SK-N-SH (cell line): ENCODE results near the gene MAP3K3. TPM values are rescaled to one million over a fixed set of nuclear protein-coding genes. Genes with fewer than 3 reads are reported as not detected.
A peak's percentile ranks its signal among the peaks of the same experiment; 100 is the strongest.

Experiments used
- CTCF ChIA-PET: fragments of 300-600, 350-600 bp; formaldehyde crosslinking; extraction: SDS; loops from one replicate; lab custom pipeline; 2021; lab: Yijun Ruan, JAX
- POLR2A ChIA-PET: fragments of 350-600 bp; sonication (Branson Sonifier 250); formaldehyde crosslinking; extraction: SDS; loops from one replicate; lab custom pipeline; 2020; ENCODE audit warnings: antibody characterized with exemption, inconsistent platforms; lab: Yijun Ruan, JAX
- DNase-seq: peaks from one replicate; pipeline ENCODE4 v3.0.0; 2012
- H2AFZ ChIP-seq: fragments of 200-600 bp; sonication (generic); 2 replicates; pipeline ENCODE4 v1.8.1; 2016; ENCODE audit warnings: antibody characterized with exemption, mild to moderate bottlenecking, low read depth
- H3F3A ChIP-seq: fragments of 200-600 bp; sonication (generic); replicated peaks from 2 replicates; pipeline ENCODE3; 2016; ENCODE audit warnings: antibody characterized with exemption, mild to moderate bottlenecking; ENCODE audit not compliant: insufficient read depth
- H3K27ac ChIP-seq, 2 experiments: fragments of 200-500 bp in 1 of 2; fragments of 200-600 bp in 1 of 2; sonication (Bioruptor generic) in 1 of 2; sonication (generic), shearing (Covaris generic) in 1 of 2; 2 replicates each; pipeline versions ENCODE4 v1.5.1 to v1.6.1; 2014 to 2016; ENCODE audit warnings: low read depth in 2 of 2, inconsistent platforms in 1 of 2, low read length in 1 of 2, mild to moderate bottlenecking in 1 of 2, mixed read lengths in 1 of 2
- H3K27me3 ChIP-seq: fragments of 200-600 bp; sonication (generic), shearing (Covaris generic); 2 replicates; pipeline ENCODE4 v1.6.1; 2016; ENCODE audit warnings: mixed run types; ENCODE audit not compliant: insufficient read depth
- H3K36me3 ChIP-seq, 2 experiments: fragments of 200-500 bp in 1 of 2; fragments of 200-600 bp in 1 of 2; sonication (Bioruptor generic) in 1 of 2; sonication (generic) in 1 of 2; replicated peaks in 1 of 2; 2 replicates each; pipeline versions ENCODE3 to v1.5.1; 2014 to 2016; ENCODE audit warnings: low read length in 1 of 2, mild to moderate bottlenecking in 1 of 2; ENCODE audit not compliant: insufficient read depth in 2 of 2, control insufficient read depth in 1 of 2
- H3K4me1 ChIP-seq, 2 experiments: fragments of 200-500 bp in 1 of 2; fragments of 200-600 bp in 1 of 2; sonication (Bioruptor generic) in 1 of 2; sonication (generic), shearing (Covaris generic) in 1 of 2; 2 replicates each; pipeline versions ENCODE4 v1.5.1 to v1.6.1; 2014 to 2016; ENCODE audit warnings: low read depth in 1 of 2, low read length in 1 of 2, mixed run types in 1 of 2; ENCODE audit not compliant: insufficient read depth in 2 of 2, control insufficient read depth in 1 of 2
- H3K4me2 ChIP-seq: fragments of 200-600 bp; sonication (generic), shearing (Covaris generic); 2 replicates; pipeline ENCODE4 v1.6.1; 2017; ENCODE audit warnings: mixed run types
- H3K4me3 ChIP-seq, 2 experiments: fragments of 200-500 bp in 1 of 2; fragments of 200-600 bp in 1 of 2; sonication (Bioruptor generic) in 1 of 2; sonication (generic), shearing (Covaris generic) in 1 of 2; 2 replicates each; pipeline versions ENCODE4 v1.5.1 to v1.8.1; 2014 to 2016; ENCODE audit warnings: low read depth in 2 of 2, inconsistent platforms in 1 of 2, low read length in 1 of 2, mild to moderate bottlenecking in 1 of 2, mixed read lengths in 1 of 2, moderate library complexity in 1 of 2
- H3K79me2 ChIP-seq: fragments of 200-600 bp; sonication (generic); 2 replicates; pipeline ENCODE4 v1.8.1; 2017; ENCODE audit warnings: mild to moderate bottlenecking; ENCODE audit not compliant: insufficient read depth
- H3K9ac ChIP-seq: fragments of 200-600 bp; sonication (generic); 2 replicates; pipeline ENCODE4 v1.6.1; 2017; ENCODE audit warnings: mixed run types
- H3K9me2 ChIP-seq: fragments of 200-600 bp; sonication (generic); 2 replicates; pipeline ENCODE4 v1.6.1; 2017; ENCODE audit warnings: mixed run types
- H3K9me3 ChIP-seq: fragments of 200-600 bp; sonication (generic); 2 replicates; pipeline ENCODE4 v1.6.1; 2017; ENCODE audit warnings: mixed run types, mild to moderate bottlenecking, moderate library complexity
- H4K20me1 ChIP-seq: fragments of 200-600 bp; sonication (generic); 2 replicates; pipeline ENCODE4 v1.6.1; 2017; ENCODE audit warnings: mild to moderate bottlenecking, mixed run types; ENCODE audit not compliant: insufficient read depth
- CHD2 ChIP-seq: fragments of 150-350 bp; IDR thresholded peaks from 2 replicates; pipeline ENCODE4 v1.6.1; 2018; ENCODE audit warnings: low read length; ENCODE audit not compliant: partially characterized antibody
- ELF1 ChIP-seq: IDR thresholded peaks from 2 replicates; pipeline ENCODE4 v1.4.0; 2012
- FOSL2 ChIP-seq: IDR thresholded peaks from 2 replicates; pipeline ENCODE4 v1.4.0; 2012; ENCODE audit warnings: low read depth, mild to moderate bottlenecking, moderate library complexity, borderline replicate concordance
- FOXM1 ChIP-seq: IDR thresholded peaks from 2 replicates; pipeline ENCODE4 v1.4.0; 2012; ENCODE audit warnings: low read depth, mild to moderate bottlenecking
- GABPA ChIP-seq: IDR thresholded peaks from 2 replicates; pipeline ENCODE4 v1.4.0; 2012; ENCODE audit warnings: low read depth, mild to moderate bottlenecking
- GATA2 ChIP-seq: sonication (generic); formaldehyde crosslinking; IDR thresholded peaks from 2 replicates; pipeline ENCODE4 v1.5.0; 2020; ENCODE audit warnings: mild to moderate bottlenecking, missing genetic modification reagents
- JUND ChIP-seq: IDR thresholded peaks from 2 replicates; pipeline ENCODE4 v1.4.0; 2012
- NFIC ChIP-seq: IDR thresholded peaks from 2 replicates; pipeline ENCODE4 v1.4.0; 2012; ENCODE audit warnings: borderline replicate concordance
- RCOR1 ChIP-seq: fragments of 150-350 bp; IDR thresholded peaks from 2 replicates; pipeline ENCODE4 v1.6.1; 2017; ENCODE audit warnings: antibody characterized with exemption, low read length
- RFX5 ChIP-seq: IDR thresholded peaks from 2 replicates; pipeline ENCODE4 v1.6.1; 2012; ENCODE audit warnings: mild to moderate bottlenecking, improper control_type of control experiment, low read length
- RXRA ChIP-seq: IDR thresholded peaks from 2 replicates; pipeline ENCODE4 v1.4.0; 2012; ENCODE audit warnings: low read depth, mild to moderate bottlenecking, borderline replicate concordance
- SMC3 ChIP-seq: IDR thresholded peaks from 2 replicates; pipeline ENCODE4 v1.6.1; 2012; ENCODE audit warnings: low read depth, low read length, improper control_type of control experiment
- TAF1 ChIP-seq: IDR thresholded peaks from 2 replicates; pipeline ENCODE4 v1.6.1; 2012; ENCODE audit warnings: low read depth, mild to moderate bottlenecking, low read length, moderate library complexity, borderline replicate concordance
- WGBS: methylation state at CpG from one replicate; pipeline ENCODE4 v1.1.6; 2017; ENCODE audit warnings: low lambda C conversion rate; 5-methylcytosine and 5-hydroxymethylcytosine counted together
- polyA plus RNA-seq, 3 experiments: library from polyadenylated mRNA; depleted of rRNA; stranded (reverse); fragments of >200 nt; gene quantifications; 2 replicates each; pipeline ENCODE4 v1.2.3, GENCODE V29; 2012

The MAP3K3 gene
- polyA plus RNA-seq, 1 of the 3 experiments (the other 2 are of a cell fraction) = 25.3 TPM

- Histone ChIP-seq H3K9me3 (no peaks in the 10 kb centered on the region), H3K36me3 (peaks cover 0 to 10% of the 10 kb centered on the region in 2 experiments), H3K4me3 (peak overlapping the region in 1 of 2 experiments; percentile 16; a peak in 2 of 4 replicates), H3F3A (no peaks in the 10 kb centered on the region), H3K79me2 (peaks cover 86% of the 10 kb centered on the region), H4K20me1 (peaks cover 42% of the 10 kb centered on the region), H3K9me2 (no peaks in the 10 kb centered on the region), H2AFZ (no peak overlapping the region), H3K4me1 (peaks cover 15 to 16% of the 10 kb centered on the region in 2 experiments; a peak in 2 of 4 replicates), H3K27ac (peak overlapping the region; percentile 12 to 29; a peak in 3 of 4 replicates), H3K4me2 (peak overlapping the region; percentile 33), H3K27me3 (no peaks in the 10 kb centered on the region), H3K9ac (no peak overlapping the region)
- no peak for DNase-seq
- 0 out of 2 replicates have a peak, but pooled peaks have one; percentile 21 for TF ChIP-seq RCOR1
- TF ChIP-seq RXRA = no peak
- ChIA-PET POLR2A (interaction anchor here (1.2 kb wide), 1 partner anchor 68 kb away, joined by 3 read pairs; no protein-coding TSS in a partner anchor), CTCF (interaction anchor here (0.8 to 29.2 kb wide), 6 partner anchors 9 to 193 kb away, joined by 3 to 827 read pairs (median 3); partner anchors contain the start of gene LIMD2)
- 82% methylated on average over 4 of the region's 4 CpGs for whole genome bisulfite sequencing
Observed at GRCh38 chr17:63626551-63627180, 4.4 kb downstream of the MAP3K3 start.

GRCh38 chr17:63629627-63630026 is 7.4 kb downstream of the MAP3K3 start:
- CTCF ChIA-PET = interaction anchor here (1.2 to 11.7 kb wide), 4 partner anchors 16 to 204 kb away, joined by 4 to 120 read pairs (median 6); no protein-coding TSS in a partner anchor
- Histone ChIP-seq H3F3A (no peaks in the 10 kb centered on the region), H3K4me1 (peaks cover 6 to 17% of the 10 kb centered on the region in 2 experiments; a peak in 2 of 4 replicates), H3K36me3 (peaks cover 10 to 20% of the 10 kb centered on the region in 2 experiments), H2AFZ (no peak overlapping the region), H3K27ac (no peak overlapping the region), H3K9ac (no peak overlapping the region), H3K9me2 (no peaks in the 10 kb centered on the region), H3K79me2 (peaks cover 79% of the 10 kb centered on the region), H3K27me3 (no peaks in the 10 kb centered on the region), H3K4me3 (no peak overlapping the region), H4K20me1 (peaks cover 31% of the 10 kb centered on the region), H3K4me2 (no peak overlapping the region), H3K9me3 (no peaks in the 10 kb centered on the region)
- POLR2A ChIA-PET = no interaction called here
- 90% methylated on average over 1 of the region's 1 CpG for WGBS
- no peak for TF ChIP-seq GATA2 (CRISPR knock-in tag)
- no peak for TF ChIP-seq JUND
- no peak for TF ChIP-seq GABPA
- no peak for TF ChIP-seq FOSL2
- no peak for TF ChIP-seq CHD2
- TF ChIP-seq SMC3 = no peak
- DNase-seq = no peak

- peaks cover 6 to 15% of the 10 kb centered on the region in 2 experiments; a peak in 2 of 4 replicates for H3K4me1 ChIP-seq
- H3K36me3 ChIP-seq = peaks cover 19 to 28% of the 10 kb centered on the region in 2 experiments
- H3K9ac ChIP-seq = no peak overlapping the region
- ChIA-PET POLR2A (no interaction called here), CTCF (interaction anchor here (1.2 to 11.7 kb wide), 3 partner anchors 19 to 206 kb away, joined by 5 to 120 read pairs (median 8); no protein-coding TSS in a partner anchor)
- 95% methylated on average over 3 of the region's 3 CpGs for WGBS
- H2AFZ ChIP-seq = no peak overlapping the region
- no peak for TF ChIP-seq FOXM1
- no peak for TF ChIP-seq RFX5
- TF ChIP-seq TAF1 = no peak
- TF ChIP-seq NFIC = no peak
- TF ChIP-seq ELF1 = no peak
- TF ChIP-seq RXRA = no peak
- H3K9me2 ChIP-seq = no peaks in the 10 kb centered on the region
- no peaks in the 10 kb centered on the region for H3F3A ChIP-seq
- H3K27ac ChIP-seq = no peak overlapping the region
- H3K4me3 ChIP-seq = no peak overlapping the region
- H3K9me3 ChIP-seq = no peaks in the 10 kb centered on the region
- no peak for DNase-seq
- H3K27me3 ChIP-seq = no peaks in the 10 kb centered on the region
- H4K20me1 ChIP-seq = peaks cover 20% of the 10 kb centered on the region
- H3K4me2 ChIP-seq = no peak overlapping the region
- peaks cover 65% of the 10 kb centered on the region for H3K79me2 ChIP-seq
Observed at GRCh38 chr17:63631062-63631461, 8.8 kb downstream of the MAP3K3 start.
